Measurements from ENCODE around the gene MLYCD.

- TF ChIP-seq CTCF (IDR thresholded peaks at IDR 0.05; ENCODE audit: poor library complexity, severe bottlenecking) (no peak), POLR2AphosphoS5 (IDR thresholded peaks at IDR 0.05) (no peak), MXI1 (conservative IDR thresholded peaks at IDR 0.05; ENCODE audit: poor library complexity, severe bottlenecking) (no peak)
Measured at GRCh38 chr16:83895942-83896341, 3.0 kb upstream of the MLYCD start.

Measured in neural cell (in vitro differentiated cells).